ENCODE results near the gene PHLDA1. TPM values are rescaled to one million over a fixed set of nuclear protein-coding genes. Genes with fewer than 3 reads are reported as not detected.

Gene PHLDA1
- total RNA-seq, 4 donors from 2014 or later = 4.2 to 8.4 (median 7.0) TPM

- DNase-seq = no peak
- Histone ChIP-seq H3K27ac (no peak overlapping the region), H3K4me1 (peaks cover 0 to 6% (median 0%) of the 10 kb centered on the region in 4 donors), H3K36me3 (peaks cover 0 to 39% (median 8%) of the 10 kb centered on the region in 4 donors), H3K4me3 (no peak overlapping the region), H3K9me3 (no peaks in the 10 kb centered on the region), H3K27me3 (no peaks in the 10 kb centered on the region)
- intact Hi-C loops (cut with DNase I; ENCODE audit: low total_unique reads) = no loop called here
- WGBS, 2 donors (ENCODE audit: low coverage in 1 of 2) = 90 to 93% methylated on average over 2 of the region's 2 CpGs
- TF ChIP-seq, protein P1, sequence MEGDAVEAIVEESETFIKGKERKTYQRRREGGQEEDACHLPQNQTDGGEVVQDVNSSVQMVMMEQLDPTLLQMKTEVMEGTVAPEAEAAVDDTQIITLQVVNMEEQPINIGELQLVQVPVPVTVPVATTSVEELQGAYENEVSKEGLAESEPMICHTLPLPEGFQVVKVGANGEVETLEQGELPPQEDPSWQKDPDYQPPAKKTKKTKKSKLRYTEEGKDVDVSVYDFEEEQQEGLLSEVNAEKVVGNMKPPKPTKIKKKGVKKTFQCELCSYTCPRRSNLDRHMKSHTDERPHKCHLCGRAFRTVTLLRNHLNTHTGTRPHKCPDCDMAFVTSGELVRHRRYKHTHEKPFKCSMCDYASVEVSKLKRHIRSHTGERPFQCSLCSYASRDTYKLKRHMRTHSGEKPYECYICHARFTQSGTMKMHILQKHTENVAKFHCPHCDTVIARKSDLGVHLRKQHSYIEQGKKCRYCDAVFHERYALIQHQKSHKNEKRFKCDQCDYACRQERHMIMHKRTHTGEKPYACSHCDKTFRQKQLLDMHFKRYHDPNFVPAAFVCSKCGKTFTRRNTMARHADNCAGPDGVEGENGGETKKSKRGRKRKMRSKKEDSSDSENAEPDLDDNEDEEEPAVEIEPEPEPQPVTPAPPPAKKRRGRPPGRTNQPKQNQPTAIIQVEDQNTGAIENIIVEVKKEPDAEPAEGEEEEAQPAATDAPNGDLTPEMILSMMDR (IDR thresholded peaks at IDR 0.05) = no peak
- TF ChIP-seq POLR2AphosphoS5 (IDR thresholded peaks at IDR 0.05) = no peak
- no peak for TF ChIP-seq POLR2A (IDR thresholded peaks at IDR 0.05)
- TF ChIP-seq EP300 (IDR thresholded peaks at IDR 0.05; ENCODE audit: low read depth) = no peak
- in situ Hi-C loops (cut with MboI; ENCODE audit: low pct_ligation_motif_present in 1 of 4, low pct_unique_long_range_greater_than_20kb in 1 of 4, low sequenced_read_pairs in 3 of 4) = loop anchor here in 2 of 4 donors (10.0 to 25.0 kb wide), 2 partner anchors 510 to 513 kb away; no protein-coding TSS in a partner anchor
Observed at GRCh38 chr12:76047742-76048141, 16.2 kb upstream of the PHLDA1 start.

- in situ Hi-C loops (cut with MboI; ENCODE audit: low pct_ligation_motif_present in 1 of 4, low pct_unique_long_range_greater_than_20kb in 1 of 4, low sequenced_read_pairs in 3 of 4) (loop anchor here in 2 of 4 donors (10.0 to 25.0 kb wide), 2 partner anchors 510 to 512 kb away; no protein-coding TSS in a partner anchor), intact Hi-C loops (cut with DNase I; ENCODE audit: low total_unique reads) (no loop called here)
- peaks cover 0 to 32% (median 8%) of the 10 kb centered on the region in 4 donors for H3K36me3 ChIP-seq
- TF ChIP-seq POLR2AphosphoS5 (IDR thresholded peaks at IDR 0.05) (no peak), EP300 (IDR thresholded peaks at IDR 0.05; ENCODE audit: low read depth) (no peak), POLR2A (IDR thresholded peaks at IDR 0.05) (no peak)
- TF ChIP-seq, protein P1 (IDR thresholded peaks at IDR 0.05) = no peak
- H3K4me1 ChIP-seq = peaks cover 0 to 6% (median 0%) of the 10 kb centered on the region in 4 donors
- H3K27ac ChIP-seq = no peak overlapping the region
- no peaks in the 10 kb centered on the region for H3K27me3 ChIP-seq
- 31 to 70% methylated on average over 1 to 2 of the region's 2 CpGs for WGBS, 2 donors (ENCODE audit: low coverage in 1 of 2)
- DNase-seq = no peak
- no peaks in the 10 kb centered on the region for H3K9me3 ChIP-seq
- no peak overlapping the region for H3K4me3 ChIP-seq
Observed at GRCh38 chr12:76047060-76047459, 15.5 kb upstream of the PHLDA1 start.

DNA sequence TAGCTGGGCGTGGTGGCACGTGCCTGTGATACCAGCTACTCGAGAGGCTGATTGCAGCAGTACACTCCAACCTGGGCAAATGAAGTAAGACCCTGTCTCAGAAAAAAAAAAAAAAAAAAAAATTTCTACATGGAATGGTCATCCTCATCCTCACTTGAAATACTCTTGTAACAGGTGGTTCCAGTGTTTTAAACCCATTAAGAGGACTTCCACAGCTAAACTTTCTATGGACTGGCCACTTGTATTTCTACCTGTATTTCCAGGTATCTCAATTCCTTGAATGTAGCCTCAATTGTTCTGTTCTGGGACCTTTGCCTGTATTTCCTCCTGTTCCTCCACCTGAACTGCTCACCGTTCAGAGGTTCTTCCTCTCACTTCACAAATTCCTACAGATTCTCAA lies 11.8 kb upstream of the PHLDA1 start:
- TF ChIP-seq POLR2AphosphoS5 (IDR thresholded peaks at IDR 0.05) (no peak), EP300 (IDR thresholded peaks at IDR 0.05; ENCODE audit: low read depth) (no peak), POLR2A (IDR thresholded peaks at IDR 0.05) (no peak)
- TF ChIP-seq, protein P1 (IDR thresholded peaks at IDR 0.05) = no peak
- H3K4me1 ChIP-seq = peaks cover 0 to 6% (median 0%) of the 10 kb centered on the region in 4 donors
- DNase-seq = no peak
- H3K27ac ChIP-seq = no peak overlapping the region
- 83 to 90% methylated on average over 4 of the region's 4 CpGs for WGBS, 2 donors (ENCODE audit: low coverage in 1 of 2)
- H3K36me3 ChIP-seq = peaks cover 0 to 2% (median 0%) of the 10 kb centered on the region in 4 donors
- no peaks in the 10 kb centered on the region for H3K27me3 ChIP-seq
- H3K4me3 ChIP-seq = no peak overlapping the region
- no peaks in the 10 kb centered on the region for H3K9me3 ChIP-seq
- intact Hi-C loops (cut with DNase I; ENCODE audit: low total_unique reads) = no loop called here
- in situ Hi-C loops (cut with MboI; ENCODE audit: low pct_ligation_motif_present in 1 of 4, low pct_unique_long_range_greater_than_20kb in 1 of 4, low sequenced_read_pairs in 3 of 4) = loop anchor here in 2 of 4 donors (10.0 to 25.0 kb wide), 2 partner anchors 506 to 509 kb away; no protein-coding TSS in a partner anchor

GRCh38 chr12:76042147-76042546 lies 10.6 kb upstream of the PHLDA1 start:
- Histone ChIP-seq H3K4me1 (peaks cover 0 to 5% (median 2%) of the 10 kb centered on the region in 4 donors), H3K4me3 (no peak overlapping the region), H3K27ac (no peak overlapping the region), H3K36me3 (no peaks in the 10 kb centered on the region), H3K27me3 (no peaks in the 10 kb centered on the region), H3K9me3 (no peaks in the 10 kb centered on the region)
- DNase-seq = no peak
- in situ Hi-C loops (cut with MboI; ENCODE audit: low pct_ligation_motif_present in 1 of 4, low pct_unique_long_range_greater_than_20kb in 1 of 4, low sequenced_read_pairs in 3 of 4) = loop anchor here in 2 of 4 donors (10.0 to 25.0 kb wide), 2 partner anchors 505 to 507 kb away; no protein-coding TSS in a partner anchor
- 83% methylated on average over 2 of the region's 2 CpGs for WGBS, 2 donors (ENCODE audit: low coverage in 1 of 2)
- TF ChIP-seq POLR2AphosphoS5 (IDR thresholded peaks at IDR 0.05) (no peak), POLR2A (IDR thresholded peaks at IDR 0.05) (no peak), EP300 (IDR thresholded peaks at IDR 0.05; ENCODE audit: low read depth) (no peak)
- intact Hi-C loops (cut with DNase I; ENCODE audit: low total_unique reads) = no loop called here

All from transverse colon (tissue), 4 donors.